GM18519 (cell line): ENCODE data around the gene PDE8B.
"Not testable (repeated sequence)": the region's sequence is repeated elsewhere in the genome, so short reads cannot be mapped to it uniquely, and the experiment has no call there.

Source experiments
- ATAC-seq: cut with Tn5 transposase; IDR thresholded peaks from one replicate; pipeline ENCODE4 v1.9.1; 2021; ENCODE audit warnings: mild to moderate bottlenecking, moderate library complexity; ENCODE audit not compliant: unreplicated experiment, low FRiP score

PDE8B gene

GRCh38 chr5:77355080-77355479 lies 144.6 kb downstream of the PDE8B start:
- no peak for ATAC-seq

GRCh38 chr5:77355751-77356150 lies 145.3 kb downstream of the PDE8B start:
- ATAC-seq, result no peak

- peak; percentile 90 for ATAC-seq
Observed at GRCh38 chr5:77356740-77357139, 146.3 kb downstream of the PDE8B start.

- no peak for ATAC-seq
Observed at GRCh38 chr5:77358255-77359205, 148.1 kb downstream of the PDE8B start.

GRCh38 chr5:77359231-77359630 lies 148.8 kb downstream of the PDE8B start:
- ATAC-seq, result no peak

- no peak for ATAC-seq
Observed at GRCh38 chr5:77360381-77360780, 149.9 kb downstream of the PDE8B start.

- no peak for ATAC-seq
Observed at GRCh38 chr5:77360973-77361372, 150.5 kb downstream of the PDE8B start.

GRCh38 chr5:77366717-77367500 lies 156.4 kb downstream of the PDE8B start:
- ATAC-seq, result no peak

GRCh38 chr5:77367741-77368140 lies 157.3 kb downstream of the PDE8B start:
- ATAC-seq, result no peak

GRCh38 chr5:77368367-77368766 lies 157.9 kb downstream of the PDE8B start:
- no peak for ATAC-seq

- ATAC-seq, result no peak
Observed at GRCh38 chr5:77369566-77369965, 159.1 kb downstream of the PDE8B start.

GRCh38 chr5:77374686-77375085 lies 164.2 kb downstream of the PDE8B start:
- no peak for ATAC-seq

GRCh38 chr5:77376609-77377300 lies 166.3 kb downstream of the PDE8B start:
- ATAC-seq, result no peak

GRCh38 chr5:77379558-77380061 lies 169.1 kb downstream of the PDE8B start:
- peak; percentile 62 for ATAC-seq

GRCh38 chr5:77380636-77381035 lies 170.2 kb downstream of the PDE8B start:
- no peak for ATAC-seq

- ATAC-seq, result not testable (repeated sequence)
Observed at GRCh38 chr5:77383336-77383735, 172.9 kb downstream of the PDE8B start.

GRCh38 chr5:77386340-77386739 lies 175.9 kb downstream of the PDE8B start:
- not testable (repeated sequence) for ATAC-seq

- no peak for ATAC-seq
Observed at GRCh38 chr5:77389746-77390145, 179.3 kb downstream of the PDE8B start.

- ATAC-seq, result no peak
Observed at GRCh38 chr5:77390221-77390620, 179.7 kb downstream of the PDE8B start.

- ATAC-seq, result no peak
Observed at GRCh38 chr5:77390795-77391194, 180.3 kb downstream of the PDE8B start.
